Uterus (tissue), 4 donors: ENCODE measurements around the gene NACC1. TPM values are rescaled to one million over a fixed set of nuclear protein-coding genes. Genes with fewer than 3 reads are reported as not detected.

ENCODE experiments used
- DNase-seq, 2 donors: peaks; one replicate each; pipeline ENCODE4 v3.0.0-alpha.2; 2019 to 2020
- H3K27ac ChIP-seq, 2 donors: fragments of 200-600 bp; sonication (generic); 1 replicate in 1 of 2; 2 replicates in 1 of 2; pipeline ENCODE4 v1.5.1; 2016 to 2018
- H3K27me3 ChIP-seq, 2 donors: fragments of 200-600 bp; sonication (generic); one replicate each; pipeline ENCODE4 v1.5.1; 2018 to 2019; ENCODE audit warnings: control low read depth in 1 of 2
- H3K36me3 ChIP-seq, 2 donors: fragments of 200-600 bp; sonication (generic); one replicate each; pipeline ENCODE4 v1.5.1; 2019; ENCODE audit warnings: control low read depth in 1 of 2
- H3K4me1 ChIP-seq, 2 donors: fragments of 200-600 bp; sonication (generic); one replicate each; pipeline ENCODE4 v1.5.1; 2018 to 2019; ENCODE audit warnings: control low read depth in 1 of 2
- H3K4me3 ChIP-seq, 2 donors: fragments of 200-600 bp; sonication (generic); 1 replicate in 1 of 2; 2 replicates in 1 of 2; pipeline ENCODE4 v1.5.1; 2018 to 2019; ENCODE audit warnings: mild to moderate bottlenecking in 1 of 2
- H3K9me3 ChIP-seq, 2 donors: fragments of 200-600 bp; sonication (generic); one replicate each; pipeline ENCODE4 v1.5.1; 2019; ENCODE audit warnings: control low read depth in 1 of 2
- CTCF ChIP-seq, 4 experiments: fragments of 200-600 bp in 2 of 4; fragments of 450-650 bp in 2 of 4; sonication (generic) in 2 of 4; IDR thresholded peaks; one replicate each; pipeline ENCODE4 v1.5.1; 2016 to 2019; ENCODE audit warnings: antibody characterized with exemption in 4 of 4, mild to moderate bottlenecking in 2 of 4, moderate library complexity in 1 of 4
- POLR2A ChIP-seq, 2 donors: fragments of 450-650 bp; IDR thresholded peaks; one replicate each; pipeline ENCODE4 v1.6.1; 2016; ENCODE audit warnings: antibody characterized with exemption in 2 of 2, mild to moderate bottlenecking in 1 of 2, moderate library complexity in 1 of 2
- intact Hi-C: fragments of 100-400 bp; cut with DNase I; formaldehyde crosslinking; loops from one replicate; pipeline ENCODE4 v1.15.1; 2023; ENCODE audit warnings: low total_unique reads
- total RNA-seq, 4 donors: library from RNA; depleted of rRNA in 3 of 4; stranded (reverse); fragments of >200 nt in 3 of 4; gene quantifications; one replicate each; pipeline versions ENCODE4 v1.1.0 to v1.2.4, GENCODE V29; 2014 to 2023
- donor health status: DM: yes; HTN: yes; CAD: no.

NACC1 gene
- total RNA-seq, 4 donors from 2014 or later: 13.4 to 28.1 (median 15.8) TPM

- H3K36me3 ChIP-seq: no peaks in the 10 kb centered on the region
- TF ChIP-seq POLR2A (IDR thresholded peaks at IDR 0.05): no peak
- no peak for TF ChIP-seq CTCF (IDR thresholded peaks at IDR 0.05)
- no peaks in the 10 kb centered on the region for H3K27me3 ChIP-seq
- intact Hi-C loops: no loop called here
- DNase-seq: no peak
- no peaks in the 10 kb centered on the region for H3K4me1 ChIP-seq
- H3K9me3 ChIP-seq: no peaks in the 10 kb centered on the region
- no peak overlapping the region for H3K27ac ChIP-seq
- no peak overlapping the region for H3K4me3 ChIP-seq
Measured at GRCh38 chr19:13127811-13128575, 9.9 kb downstream of the NACC1 start.

DNA sequence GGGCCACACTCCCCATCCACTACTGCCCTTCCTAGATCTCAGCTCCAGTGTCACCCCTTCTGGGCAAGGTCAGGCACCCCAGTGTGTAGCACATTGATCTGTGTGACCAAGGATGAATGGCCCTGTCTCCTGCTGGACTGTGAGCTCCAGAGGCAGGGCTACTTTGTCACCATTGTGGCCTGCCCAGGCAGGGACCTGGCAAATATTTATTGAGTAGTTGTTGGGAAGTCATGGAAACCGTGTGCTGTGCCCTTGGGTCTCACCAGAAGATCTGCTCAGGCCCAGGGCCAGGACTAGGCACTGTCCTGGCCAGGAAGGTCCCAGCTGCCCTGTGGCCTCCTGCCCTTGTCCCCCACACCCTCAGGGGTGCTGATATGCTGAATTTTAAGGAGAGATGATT, 10.5 kb downstream of the NACC1 start:
- no peak for DNase-seq
- TF ChIP-seq CTCF (IDR thresholded peaks at IDR 0.05): no peak
- no peak for TF ChIP-seq POLR2A (IDR thresholded peaks at IDR 0.05)
- intact Hi-C loops: no loop called here

DNA sequence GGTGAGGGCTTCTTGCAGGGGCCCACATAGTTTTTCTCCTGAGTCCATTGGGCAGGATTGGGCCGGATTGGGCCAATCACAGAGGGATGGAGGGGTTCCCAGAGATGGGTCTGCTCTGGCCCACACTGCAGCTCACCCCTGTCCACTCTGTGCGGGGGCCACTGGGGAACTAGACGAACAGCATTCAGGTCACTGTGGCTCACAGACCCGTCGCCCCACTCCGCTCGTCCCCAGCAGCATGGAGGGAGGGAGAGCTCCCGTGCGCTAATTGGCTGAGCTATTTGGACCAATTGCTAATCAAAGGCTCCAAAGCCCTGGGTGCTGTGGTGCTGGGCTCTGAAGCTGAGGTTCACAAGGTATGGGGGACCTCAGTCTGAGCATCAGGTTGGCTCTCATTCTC, 11.3 kb downstream of the NACC1 start:
- Histone ChIP-seq H3K9me3 (no peaks in the 10 kb centered on the region), H3K27me3 (no peaks in the 10 kb centered on the region), H3K4me3 (no peak overlapping the region), H3K27ac (no peak overlapping the region), H3K4me1 (no peaks in the 10 kb centered on the region), H3K36me3 (no peaks in the 10 kb centered on the region)
- TF ChIP-seq CTCF (IDR thresholded peaks at IDR 0.05) (no peak), POLR2A (IDR thresholded peaks at IDR 0.05) (no peak)
- DNase-seq: no peak
- intact Hi-C loops: no loop called here

More for the DNA sequence above, 10.5 kb downstream of the NACC1 start:
- Histone ChIP-seq H3K27ac (no peak overlapping the region), H3K4me3 (no peak overlapping the region), H3K36me3 (no peaks in the 10 kb centered on the region), H3K9me3 (no peaks in the 10 kb centered on the region), H3K27me3 (no peaks in the 10 kb centered on the region), H3K4me1 (no peaks in the 10 kb centered on the region)

DNA sequence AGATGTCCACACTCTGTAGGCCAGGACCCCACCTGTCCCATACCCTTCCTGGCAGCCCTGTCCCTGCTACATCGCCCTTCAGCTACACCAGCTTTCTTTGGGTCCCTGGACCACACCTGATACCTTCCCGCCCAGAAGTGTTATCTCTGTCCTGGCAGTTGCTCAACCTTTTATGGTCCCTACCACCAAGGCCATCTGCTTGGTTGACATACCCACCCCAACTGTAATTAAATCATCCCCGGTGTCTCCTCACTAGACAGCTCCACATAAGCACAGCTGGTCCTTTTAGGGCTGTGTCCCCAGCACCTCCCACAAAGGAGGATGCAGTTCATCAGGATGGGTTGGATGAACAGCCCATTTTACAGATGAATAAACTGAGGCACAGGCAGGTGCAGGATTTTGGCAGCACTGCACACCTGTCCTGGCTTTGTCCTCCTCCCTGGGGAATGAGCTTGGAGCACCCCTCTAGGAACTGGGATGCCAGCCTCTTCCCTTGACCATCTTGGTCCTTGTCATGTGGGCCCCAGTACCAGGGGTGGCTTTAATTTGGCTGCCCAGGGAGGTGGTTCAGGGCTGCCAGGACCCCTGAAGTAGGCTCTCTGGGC, 12.9 kb downstream of the NACC1 start:
- no peaks in the 10 kb centered on the region for H3K27me3 ChIP-seq
- H3K9me3 ChIP-seq: no peaks in the 10 kb centered on the region
- DNase-seq: no peak
- H3K4me3 ChIP-seq: no peak overlapping the region
- no peaks in the 10 kb centered on the region for H3K4me1 ChIP-seq
- H3K36me3 ChIP-seq: no peaks in the 10 kb centered on the region
- no peak overlapping the region for H3K27ac ChIP-seq
- TF ChIP-seq POLR2A (IDR thresholded peaks at IDR 0.05): no peak
- no peak for TF ChIP-seq CTCF (IDR thresholded peaks at IDR 0.05)
- intact Hi-C loops: no loop called here

DNA sequence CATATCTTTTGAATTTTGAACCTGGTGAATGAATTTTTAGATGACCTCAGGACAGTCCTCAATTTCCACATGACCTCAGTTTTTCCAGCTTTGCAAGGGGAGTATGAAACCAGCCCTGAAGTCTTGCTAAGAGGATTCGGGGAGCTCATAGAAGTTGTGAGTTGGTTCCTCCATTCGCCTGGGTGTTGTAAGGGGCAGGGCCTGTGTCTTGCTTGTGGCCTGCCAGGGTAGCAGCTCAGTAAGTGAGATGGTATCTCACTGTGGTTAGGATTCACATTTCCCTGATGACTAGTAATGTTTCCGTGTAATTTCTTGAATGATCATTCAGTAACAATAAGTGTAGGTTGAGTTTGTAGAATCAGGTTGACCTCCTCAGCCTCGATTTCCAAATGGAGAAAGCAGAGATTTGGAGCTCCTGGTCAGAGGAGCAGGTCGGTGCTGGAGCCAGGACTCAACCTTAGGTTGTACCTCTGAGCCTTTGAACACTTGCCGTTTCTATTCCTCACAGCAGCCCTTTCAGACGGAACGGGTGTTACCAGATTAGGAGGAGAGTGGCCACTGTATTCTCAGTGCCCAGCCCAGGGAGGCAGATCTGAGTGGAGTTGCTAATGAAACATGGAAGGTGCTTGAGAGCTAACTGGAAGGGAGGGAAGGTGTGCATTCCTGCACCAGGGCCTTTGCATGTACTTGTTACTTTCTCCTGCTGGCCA, 14.6 kb downstream of the NACC1 start:
- intact Hi-C loops: no loop called here
- H3K27ac ChIP-seq: no peak overlapping the region

More for the DNA sequence above, 14.6 kb downstream of the NACC1 start:
- TF ChIP-seq CTCF (IDR thresholded peaks at IDR 0.05): no peak
- TF ChIP-seq POLR2A (IDR thresholded peaks at IDR 0.05): no peak
- no peak for DNase-seq
- no peaks in the 10 kb centered on the region for H3K36me3 ChIP-seq
- no peak overlapping the region for H3K4me3 ChIP-seq
- H3K9me3 ChIP-seq: no peaks in the 10 kb centered on the region
- H3K4me1 ChIP-seq: no peaks in the 10 kb centered on the region
- no peaks in the 10 kb centered on the region for H3K27me3 ChIP-seq
